HL-60 (cell line): ENCODE measurements around the gene SLC25A12.

Experiments used
- DNase-seq, 2 experiments: peaks; one replicate each; pipeline ENCODE4 v3.0.0-alpha.2; 2010 to 2020; ENCODE audit warnings: low read depth in 1 of 2, low spot score in 1 of 2
- H3K27ac ChIP-seq: fragments of 250-450 bp; sonication (Bioruptor Pico); replicated peaks from 2 replicates; pipeline ENCODE4 v1.5.1; 2020; ENCODE audit warnings: mild to moderate bottlenecking, moderate library complexity
- H3K27me3 ChIP-seq: fragments of 250-450 bp; sonication (Bioruptor Pico); 2 replicates; pipeline ENCODE4 v1.5.1; 2021; ENCODE audit warnings: mild to moderate bottlenecking, moderate library complexity; ENCODE audit not compliant: insufficient read depth, poor library complexity, severe bottlenecking
- H3K4me3 ChIP-seq: replicated peaks from 2 replicates; pipeline ENCODE4 v1.5.1; 2011; ENCODE audit warnings: mild to moderate bottlenecking, control low read depth, low read length; ENCODE audit not compliant: insufficient read depth
- CTCF ChIP-seq: IDR thresholded peaks from one replicate; pipeline ENCODE4 v1.5.1; 2011; ENCODE audit warnings: low read length, control low read depth, inconsistent platforms; ENCODE audit not compliant: insufficient read depth
- GABPA ChIP-seq: IDR thresholded peaks from 2 replicates; pipeline ENCODE4 v1.6.1; 2012; ENCODE audit warnings: low read depth
- POLR2AphosphoS5 ChIP-seq: IDR thresholded peaks from 2 replicates; pipeline ENCODE4 v1.6.1; 2012; ENCODE audit warnings: low read depth
- REST ChIP-seq: IDR thresholded peaks from 2 replicates; pipeline ENCODE4 v1.6.1; 2012; ENCODE audit warnings: low read depth; ENCODE audit not compliant: insufficient replicate concordance
- SPI1 ChIP-seq: IDR thresholded peaks from 2 replicates; pipeline ENCODE4 v1.6.1; 2012; ENCODE audit warnings: low read depth, mild to moderate bottlenecking, borderline replicate concordance

The SLC25A12 gene

GRCh38 chr2:171841996-171842395 lies 52.0 kb downstream of the SLC25A12 start:
- H3K27me3 ChIP-seq: no peaks in the 10 kb centered on the region
- H3K27ac ChIP-seq: no peak overlapping the region
- TF ChIP-seq CTCF (no peak), SPI1 (no peak), REST (no peak), GABPA (no peak), POLR2AphosphoS5 (no peak)
- no peak overlapping the region for H3K4me3 ChIP-seq
- DNase-seq: no peak

GRCh38 chr2:171837736-171838135 lies 56.3 kb downstream of the SLC25A12 start:
- H3K27ac ChIP-seq: no peak overlapping the region
- DNase-seq: no peak
- no peak overlapping the region for H3K4me3 ChIP-seq
- TF ChIP-seq GABPA (no peak), POLR2AphosphoS5 (no peak), SPI1 (no peak)
- H3K27me3 ChIP-seq: no peaks in the 10 kb centered on the region

- no peaks in the 10 kb centered on the region for H3K27me3 ChIP-seq
- H3K27ac ChIP-seq: no peak overlapping the region
- DNase-seq: no peak
- TF ChIP-seq SPI1 (no peak), CTCF (no peak), REST (no peak), POLR2AphosphoS5 (no peak), GABPA (no peak)
- no peak overlapping the region for H3K4me3 ChIP-seq
Measured at GRCh38 chr2:171836146-171836910, 57.7 kb downstream of the SLC25A12 start.

- Histone ChIP-seq H3K27ac (no peak overlapping the region), H3K4me3 (no peak overlapping the region), H3K27me3 (no peaks in the 10 kb centered on the region)
- DNase-seq: no peak
- TF ChIP-seq POLR2AphosphoS5: no peak
- TF ChIP-seq SPI1: no peak
- TF ChIP-seq CTCF: no peak
- no peak for TF ChIP-seq REST
- no peak for TF ChIP-seq GABPA
Measured at GRCh38 chr2:171835386-171835785, 58.7 kb downstream of the SLC25A12 start.
